GM21619 (cell line): ENCODE results near the gene PIK3C2G.

Experiments
- ATAC-seq: cut with Tn5 transposase; IDR thresholded peaks from one replicate; pipeline ENCODE4 v1.9.1; 2021; ENCODE audit not compliant: unreplicated experiment

The PIK3C2G gene

DNA sequence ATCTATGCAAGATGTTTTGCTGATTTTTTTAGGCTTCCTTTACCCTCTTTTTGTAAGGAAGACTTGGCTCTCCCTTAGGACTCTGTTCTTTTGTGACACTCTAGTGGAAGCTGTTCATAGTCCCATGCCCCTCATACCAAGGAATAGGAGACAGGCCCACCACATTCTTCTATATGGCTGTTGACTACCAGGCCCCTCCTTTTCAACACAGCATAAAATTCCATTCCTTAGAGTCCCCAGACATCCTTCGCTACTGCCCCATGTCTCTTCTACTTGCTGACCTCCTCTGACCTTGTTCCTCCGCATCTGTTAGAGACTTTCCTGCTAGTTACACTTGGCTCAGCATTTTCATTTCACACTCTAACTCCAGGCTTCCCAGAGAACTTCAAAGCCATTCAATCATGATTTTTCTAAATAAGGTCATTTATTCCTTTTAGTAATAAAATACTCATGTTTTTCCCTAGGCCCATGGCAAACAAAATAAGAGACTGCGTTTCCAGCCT is 9.7 kb downstream of the PIK3C2G start:
- no peak for ATAC-seq

DNA sequence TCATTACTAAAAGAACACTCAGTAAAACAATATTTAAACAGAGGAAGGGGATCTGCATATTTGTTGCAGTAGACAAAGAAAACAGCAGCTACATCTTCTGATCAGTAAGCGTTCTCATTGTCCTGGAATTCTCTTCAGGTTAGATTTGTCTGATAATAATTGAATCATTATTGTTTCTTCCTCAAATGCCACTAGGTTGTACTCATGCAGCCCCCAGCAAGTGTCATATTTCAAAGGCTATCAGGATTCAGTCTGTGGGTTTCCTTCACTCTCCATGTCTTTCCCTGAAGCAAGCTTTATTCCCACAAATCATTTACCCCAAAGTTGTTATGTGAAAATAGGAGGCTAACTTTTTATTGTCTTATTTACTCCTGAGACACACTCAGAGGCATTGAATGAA is 14.7 kb downstream of the PIK3C2G start:
- no peak for ATAC-seq

DNA sequence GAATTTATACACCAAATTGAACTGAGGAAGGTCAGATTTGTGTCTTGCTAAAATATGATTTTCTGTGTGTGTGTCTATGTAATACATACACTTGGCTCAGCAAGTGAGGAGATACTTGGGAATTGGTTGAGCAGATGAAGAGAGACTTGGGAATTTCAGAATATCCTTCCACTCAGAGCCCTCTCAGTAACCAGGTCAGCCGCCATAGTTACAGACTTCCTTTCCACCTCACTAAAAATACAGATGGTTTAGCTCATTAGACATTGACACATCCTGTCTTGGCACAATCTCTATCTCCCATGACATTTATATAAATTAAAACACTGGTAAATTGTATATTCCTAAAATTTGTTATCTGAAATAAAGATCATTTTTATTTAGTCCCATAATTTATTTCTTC is 15.9 kb downstream of the PIK3C2G start:
- no peak for ATAC-seq

DNA sequence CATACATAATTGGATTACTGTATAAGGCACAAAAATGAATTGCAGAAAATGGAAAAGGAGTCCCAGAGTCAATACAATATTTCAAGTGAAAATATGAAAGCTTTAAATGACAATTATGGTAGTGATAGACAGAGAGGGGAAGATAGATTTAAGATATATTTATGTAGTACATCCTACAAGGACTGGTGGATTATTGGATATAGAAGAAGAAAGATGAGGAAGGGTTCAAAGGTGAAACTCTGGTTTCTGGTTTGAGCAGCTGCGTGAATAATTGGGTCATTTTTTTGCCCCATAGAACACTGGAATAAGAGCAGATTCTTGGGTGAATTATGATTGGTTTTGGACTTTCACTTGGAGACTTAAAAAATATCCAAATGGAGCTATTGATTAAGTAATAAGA is 19.4 kb downstream of the PIK3C2G start:
- no peak for ATAC-seq

DNA sequence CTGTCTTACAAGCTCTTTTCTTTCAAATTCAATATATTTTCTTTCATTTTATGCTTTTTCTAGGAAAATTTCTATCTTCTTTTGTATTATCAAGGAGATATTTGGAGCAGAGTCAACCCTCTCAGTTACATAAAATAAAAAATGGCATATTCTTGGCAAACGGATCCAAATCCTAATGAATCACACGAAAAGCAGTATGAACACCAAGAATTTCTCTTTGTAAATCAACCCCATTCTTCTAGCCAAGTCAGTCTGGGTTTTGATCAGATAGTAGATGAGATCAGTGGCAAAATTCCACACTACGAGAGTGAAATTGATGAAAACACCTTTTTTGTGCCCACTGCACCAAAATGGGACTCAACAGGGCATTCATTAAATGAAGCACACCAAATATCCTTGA is 20.6 kb downstream of the PIK3C2G start:
- no peak for ATAC-seq

DNA sequence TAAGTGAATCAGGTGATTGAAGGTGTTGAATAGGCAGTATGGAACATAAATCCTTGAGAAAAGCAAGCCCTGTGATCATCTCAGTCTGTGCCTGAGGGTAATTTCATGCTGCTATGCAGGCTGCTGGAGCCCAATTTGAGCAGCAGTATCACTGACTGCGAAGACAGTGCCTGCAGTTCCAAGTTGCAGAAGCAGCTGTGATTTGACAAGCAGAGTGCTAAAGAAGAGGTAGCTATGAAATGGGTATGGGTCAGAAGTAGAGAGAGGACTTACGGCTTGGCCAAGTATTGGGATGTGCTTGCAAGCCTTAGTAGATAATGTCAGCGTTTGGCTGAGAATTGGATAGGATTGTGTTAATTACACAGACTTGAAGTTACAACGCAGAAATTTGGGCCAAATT is 22.5 kb downstream of the PIK3C2G start:
- no peak for ATAC-seq

DNA sequence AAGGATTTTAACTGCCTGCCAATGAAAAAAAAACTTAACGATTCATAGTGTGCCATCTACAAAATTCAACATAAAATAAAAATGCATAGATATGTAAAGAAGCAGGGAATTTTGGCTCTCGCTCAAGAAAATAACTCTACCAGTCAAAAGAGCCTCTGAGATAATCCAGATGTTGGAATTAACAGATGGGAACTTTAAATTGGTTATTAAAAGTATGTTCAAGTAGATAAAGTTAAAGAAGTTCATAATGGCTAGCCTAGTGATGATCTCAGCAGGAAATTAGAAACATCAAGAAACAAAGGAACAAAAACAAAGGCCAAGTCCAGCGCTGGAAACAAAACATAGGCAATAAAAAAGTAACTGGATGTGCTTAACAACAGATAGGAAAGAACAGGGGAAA is 23.1 kb downstream of the PIK3C2G start:
- ATAC-seq = no peak

DNA sequence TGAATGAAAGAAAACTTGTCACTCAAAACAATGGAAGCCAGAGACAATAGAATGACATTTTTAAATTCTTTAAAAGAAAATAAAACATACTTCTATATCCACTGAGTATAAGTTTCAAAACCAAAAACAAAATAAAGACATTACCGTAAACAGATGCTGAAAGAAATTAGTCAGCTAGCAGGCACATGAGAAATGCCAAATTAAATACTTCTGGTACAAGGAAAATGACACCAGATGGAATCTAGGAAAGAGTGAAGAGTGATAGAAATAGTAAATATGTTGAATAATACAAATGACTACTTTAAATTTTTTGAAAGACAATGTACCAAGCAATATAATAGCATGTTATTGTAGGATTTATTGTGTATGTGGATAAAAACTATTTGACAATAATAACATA is 23.8 kb downstream of the PIK3C2G start:
- ATAC-seq = no peak

DNA sequence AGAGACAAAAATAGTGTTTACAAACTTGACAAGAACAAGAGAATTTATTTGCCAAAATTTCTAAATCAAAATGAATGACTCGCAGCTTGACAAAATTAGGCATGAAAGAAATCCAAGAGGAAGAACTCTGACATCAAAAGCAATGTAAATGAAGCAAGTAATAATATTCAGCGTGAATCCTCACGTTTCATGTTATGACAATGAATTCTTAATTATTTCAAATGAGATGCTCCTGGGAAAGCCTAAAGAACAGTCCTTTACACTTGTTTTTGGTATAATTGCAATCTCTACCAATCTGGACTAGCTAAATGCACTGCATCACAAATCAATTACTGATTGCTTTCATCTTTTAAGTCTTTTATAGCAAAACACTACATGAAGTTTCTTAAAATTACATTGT is 29.1 kb downstream of the PIK3C2G start:
- no peak for ATAC-seq

DNA sequence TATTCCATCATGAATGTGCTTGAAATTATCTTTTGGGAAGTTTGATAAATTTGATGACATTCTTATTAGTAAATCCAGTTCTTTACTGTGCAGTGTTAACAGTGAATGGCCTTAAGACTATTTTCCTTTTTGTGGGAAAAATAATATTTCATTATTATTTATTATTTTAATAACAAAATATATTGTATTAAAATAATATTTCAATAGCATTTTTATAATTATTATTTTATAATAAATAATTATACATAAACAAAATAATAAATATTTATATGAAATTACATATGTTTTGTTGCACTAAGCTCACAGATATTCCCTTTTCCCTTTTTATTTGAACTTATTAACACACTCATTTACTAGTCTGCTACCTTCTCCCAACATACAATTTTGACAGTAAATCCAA is 33.6 kb downstream of the PIK3C2G start:
- no peak for ATAC-seq

DNA sequence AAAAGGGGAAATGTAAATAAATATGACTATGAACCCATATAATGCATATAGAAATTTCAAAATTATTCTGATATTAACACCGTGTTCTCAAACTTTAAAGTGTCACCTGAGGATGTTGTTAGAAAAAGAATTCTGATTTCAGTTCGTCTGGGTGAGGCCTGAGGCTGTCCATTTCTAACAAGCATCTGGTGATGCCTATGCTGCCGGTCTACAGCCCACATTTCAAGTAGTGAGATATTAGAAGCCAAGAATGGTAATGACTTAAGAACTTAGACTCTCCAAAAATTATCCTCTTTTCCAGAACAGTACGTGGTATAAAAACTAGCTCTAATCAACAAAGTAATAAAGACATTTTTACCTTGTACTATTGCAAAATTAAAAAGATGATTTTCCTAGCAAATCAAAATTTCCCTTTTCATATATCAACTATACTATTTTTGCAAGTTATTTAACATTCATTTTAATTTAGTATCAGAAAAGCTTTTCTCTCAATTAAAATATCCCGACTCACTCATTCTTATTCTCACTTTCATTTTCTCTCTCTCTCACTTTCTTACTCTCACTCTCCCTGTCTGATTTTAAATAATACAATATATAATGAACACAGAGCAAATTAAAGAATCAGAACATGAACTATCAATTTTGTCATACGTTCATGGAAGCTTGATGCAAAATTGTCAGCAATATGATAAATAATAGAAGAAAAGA is 35.0 kb downstream of the PIK3C2G start:
- no peak for ATAC-seq

DNA sequence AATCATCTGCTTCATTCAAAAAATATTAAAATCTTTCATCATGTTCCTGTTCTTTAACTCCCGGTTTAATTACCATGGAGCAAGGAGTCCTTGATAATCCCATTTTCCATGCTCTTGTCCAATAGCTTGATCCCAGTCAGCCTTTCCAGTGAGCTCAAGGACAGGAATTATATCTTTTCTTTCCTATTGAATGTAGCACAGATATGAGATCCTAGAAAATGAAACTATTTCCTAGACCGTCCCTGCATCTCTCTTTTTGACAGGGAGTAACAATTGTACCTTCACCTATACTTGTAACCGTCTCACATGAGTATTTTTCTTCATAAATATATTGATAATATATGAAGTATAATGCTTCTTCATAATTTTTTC is 35.6 kb downstream of the PIK3C2G start:
- no peak for ATAC-seq

DNA sequence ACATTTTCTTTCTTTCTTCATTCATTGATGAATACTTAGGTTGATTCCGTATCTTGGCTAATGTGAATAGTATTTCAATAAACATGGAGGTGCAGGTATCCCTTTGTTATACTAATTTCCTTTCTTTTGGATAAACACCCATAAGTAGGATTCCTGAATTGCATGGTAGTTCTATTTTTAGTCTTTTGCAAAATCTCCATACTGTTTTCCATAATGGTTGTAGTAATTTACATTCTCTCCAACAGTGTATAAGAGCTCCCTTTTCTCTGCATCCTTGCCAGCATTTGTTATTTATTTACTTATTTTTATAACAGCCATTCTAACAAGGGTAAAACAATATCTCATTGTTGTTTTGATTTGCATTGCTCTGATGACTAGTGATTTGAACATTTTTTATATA is 36.6 kb downstream of the PIK3C2G start:
- ATAC-seq = no peak

DNA sequence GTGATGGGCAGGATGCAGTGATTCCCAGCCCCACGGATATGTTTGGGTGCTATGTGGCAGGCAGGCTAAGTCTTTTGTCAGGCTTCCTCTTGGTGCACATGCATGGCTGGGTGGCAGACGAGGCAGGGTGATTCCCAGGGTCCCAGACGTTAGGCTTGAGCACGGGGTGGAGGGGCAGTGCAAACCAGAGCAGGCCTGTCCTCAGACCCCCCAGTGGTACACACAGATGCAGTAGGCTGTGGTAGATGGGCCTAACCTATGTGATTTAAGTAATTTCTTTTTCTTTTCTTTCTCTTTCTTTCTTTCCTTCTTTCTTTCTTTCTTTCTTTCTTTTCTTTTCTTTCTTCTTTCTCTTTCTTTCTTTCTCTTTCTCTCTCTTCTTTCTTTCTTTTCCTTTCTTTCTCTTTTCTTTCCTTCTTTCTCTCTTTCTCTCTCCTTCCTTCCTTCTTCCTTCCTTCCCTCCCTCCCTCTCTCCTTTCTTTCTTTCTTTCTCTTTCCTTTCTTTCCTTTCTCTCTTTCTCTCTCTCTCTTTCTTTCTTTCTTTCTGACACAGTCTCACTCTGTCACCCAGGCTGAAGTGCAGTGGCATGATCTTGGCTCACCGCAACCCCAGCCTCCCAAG is 41.6 kb downstream of the PIK3C2G start:
- no peak for ATAC-seq

DNA sequence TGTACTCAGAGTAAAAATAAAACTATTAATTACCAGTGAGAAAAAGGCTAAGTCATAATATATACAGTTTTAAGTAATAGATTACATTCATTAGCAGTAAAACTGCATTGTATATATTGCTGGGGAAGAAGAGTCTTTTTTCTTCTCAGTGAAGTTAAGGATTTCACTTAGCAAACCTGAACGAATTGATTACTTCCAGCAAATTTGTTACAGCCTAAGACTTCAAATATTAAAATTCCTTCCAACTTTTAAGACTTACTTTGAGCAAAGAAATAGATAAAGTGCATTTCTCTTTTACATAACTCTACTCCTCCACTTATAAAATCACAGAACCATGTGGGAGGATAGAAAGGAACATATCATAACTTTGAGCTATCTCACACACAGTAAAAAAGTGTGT is 43.3 kb downstream of the PIK3C2G start:
- no peak for ATAC-seq

DNA sequence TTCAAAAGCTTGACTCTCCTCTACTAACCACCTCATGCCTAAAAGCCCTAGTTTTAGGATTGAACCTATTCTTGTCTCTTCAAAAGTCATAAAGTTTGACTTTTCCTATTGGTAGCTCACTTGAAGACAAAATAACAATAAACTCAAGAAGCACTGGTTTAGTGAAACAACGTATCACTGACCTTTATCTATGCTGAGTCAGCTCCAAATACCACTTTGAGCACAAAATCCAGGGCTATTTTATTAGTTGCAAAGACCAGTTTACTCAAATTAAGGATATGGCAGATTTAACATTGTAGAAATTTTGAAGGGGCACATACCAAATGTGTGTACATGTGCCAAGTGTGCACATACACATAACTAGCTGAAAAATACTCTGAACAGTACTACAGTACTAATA is 45.0 kb downstream of the PIK3C2G start:
- ATAC-seq = no peak

DNA sequence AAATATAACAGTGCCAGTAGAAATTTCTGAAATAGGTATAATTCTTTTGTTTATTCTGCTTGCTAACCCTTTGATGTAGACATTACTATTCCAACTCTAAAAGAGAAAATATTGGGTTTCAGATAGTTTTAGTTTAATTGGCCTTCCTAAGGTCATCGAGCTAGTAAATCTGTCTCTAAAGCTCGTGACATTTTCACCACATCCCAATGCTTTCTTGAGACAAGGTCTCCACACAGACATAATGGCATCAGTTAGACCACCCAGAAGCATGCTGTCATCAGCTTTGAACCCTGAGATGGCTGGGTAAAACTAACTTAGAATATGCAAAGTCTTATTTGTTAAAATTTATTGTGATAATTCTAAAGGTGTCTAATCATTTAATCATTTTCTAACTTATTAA is 52.0 kb downstream of the PIK3C2G start:
- no peak for ATAC-seq

DNA sequence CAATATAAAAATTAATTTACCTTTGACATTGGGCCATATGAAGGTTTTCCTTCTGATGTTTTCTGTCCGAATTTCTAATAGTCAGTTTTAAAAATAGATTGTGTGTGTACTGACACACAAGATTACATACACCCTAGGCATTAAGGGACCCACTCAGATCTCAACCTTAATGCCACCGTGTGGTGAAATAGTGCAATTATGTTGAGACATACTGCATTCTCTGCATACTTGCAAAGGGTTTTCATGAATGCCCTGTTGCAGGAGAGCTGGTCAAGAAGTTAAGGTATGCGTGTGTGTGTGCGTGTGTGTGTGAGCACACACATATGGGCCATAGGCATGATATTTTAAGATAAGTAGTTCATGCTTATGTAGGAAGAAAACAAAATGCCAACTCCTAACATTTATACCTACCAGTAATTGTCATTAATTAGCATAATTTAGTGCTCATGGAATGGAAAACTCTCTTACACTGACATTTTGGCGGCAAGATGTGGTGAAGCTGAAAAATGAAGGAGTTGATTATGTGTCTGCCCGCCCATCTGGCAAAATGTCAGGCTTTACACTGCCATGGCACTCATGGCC is 58.8 kb downstream of the PIK3C2G start:
- no peak for ATAC-seq

DNA sequence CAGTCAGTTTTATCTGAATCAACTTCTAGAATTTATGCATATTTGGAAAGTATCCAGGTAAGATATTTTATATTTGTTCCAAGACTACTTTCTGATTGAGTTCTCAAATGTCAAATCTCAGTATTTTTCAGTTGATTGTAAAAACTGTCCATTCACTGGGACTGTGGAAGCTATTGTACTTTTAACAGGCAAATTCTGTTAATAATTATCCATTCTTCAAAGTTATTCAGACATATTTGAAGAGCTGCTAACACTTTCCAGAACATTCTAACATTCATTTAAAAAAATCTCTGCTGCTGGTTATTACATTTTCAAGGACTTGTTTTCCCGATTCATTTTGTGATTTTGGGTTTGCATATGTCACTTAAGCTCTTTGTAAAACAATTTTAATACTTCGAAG is 59.7 kb downstream of the PIK3C2G start:
- ATAC-seq = no peak

DNA sequence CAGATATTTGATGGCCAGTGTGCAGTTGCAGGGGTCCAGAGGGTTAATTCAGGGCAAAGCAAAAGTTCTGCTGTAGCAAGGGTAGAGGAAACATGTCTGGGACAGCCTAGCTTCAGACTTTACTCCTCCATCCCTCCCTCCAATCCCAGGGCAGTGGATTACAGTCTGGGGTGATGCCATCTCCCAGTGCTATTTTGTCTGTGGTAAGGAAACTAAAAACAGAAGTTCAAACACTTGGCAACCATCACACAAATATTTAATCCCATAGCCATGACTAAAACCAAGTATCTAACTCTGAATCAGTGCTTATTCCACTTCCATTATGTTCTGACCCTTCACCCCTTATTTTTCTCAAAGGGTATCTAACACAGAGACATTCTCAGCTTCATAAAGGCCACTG is 61.8 kb downstream of the PIK3C2G start:
- no peak for ATAC-seq

DNA sequence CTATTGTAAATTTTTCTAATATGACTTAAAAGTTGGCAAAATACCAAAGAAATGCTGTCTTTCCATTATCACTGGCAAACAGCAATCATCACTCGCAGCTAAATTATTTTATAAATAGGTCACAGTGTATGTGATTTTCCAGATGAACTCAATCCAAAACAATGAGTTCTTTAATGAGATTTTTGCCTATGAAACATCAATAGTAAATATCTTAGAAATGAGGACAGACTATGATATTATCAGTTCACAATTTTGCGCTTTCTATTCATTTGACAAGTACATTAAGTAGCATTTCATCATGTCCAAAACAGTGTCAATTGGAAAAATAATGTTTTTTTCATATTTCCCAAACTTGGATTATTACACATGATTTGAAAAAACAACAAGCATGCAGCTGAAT is 65.7 kb downstream of the PIK3C2G start:
- ATAC-seq = no peak

DNA sequence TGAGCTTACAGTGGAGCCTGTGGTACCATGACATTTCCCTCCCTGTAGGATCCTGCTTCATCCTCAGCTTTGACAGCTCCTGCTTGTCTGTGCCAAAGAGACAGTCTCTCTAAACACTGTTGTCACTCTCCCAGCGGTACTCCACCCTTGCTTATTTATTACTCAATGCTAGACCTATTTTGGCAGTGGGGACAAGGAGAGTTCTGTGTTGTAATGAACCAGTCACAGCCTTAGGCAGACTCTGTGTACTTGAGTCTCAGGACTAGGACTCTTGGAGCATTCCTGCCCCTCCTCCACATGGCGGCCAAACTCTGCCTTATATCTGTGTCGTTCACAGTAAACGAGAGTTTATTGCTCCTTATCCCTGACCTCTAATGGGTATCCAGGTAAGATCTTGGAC is 70.9 kb downstream of the PIK3C2G start:
- no peak for ATAC-seq

DNA sequence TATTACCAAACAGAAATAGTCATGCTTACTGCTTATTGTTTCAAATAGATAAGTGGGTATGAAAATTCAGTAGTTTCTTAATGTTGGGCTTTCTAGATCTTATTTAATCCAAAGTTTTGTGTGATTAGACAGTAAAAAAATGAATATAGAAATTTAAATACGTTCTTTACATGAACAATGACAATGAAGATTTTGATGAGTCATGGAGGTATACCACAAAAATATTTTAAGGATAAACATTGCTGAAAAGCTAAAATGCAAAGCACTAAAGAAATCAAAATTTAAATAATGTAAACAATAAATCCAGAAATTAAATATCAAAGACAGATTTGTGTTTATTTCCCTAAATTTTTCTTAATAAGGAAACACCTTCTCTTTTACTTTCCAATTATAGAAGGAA is 78.3 kb downstream of the PIK3C2G start:
- ATAC-seq = no peak
